GM12873 (cell line): ENCODE data around the gene ZEB1.

ENCODE experiments used
- CTCF ChIP-seq: IDR thresholded peaks from 2 replicates; pipeline ENCODE4 v1.5.1; 2012; ENCODE audit warnings: low read depth, mild to moderate bottlenecking, moderate library complexity, low read length, control low read depth; ENCODE audit not compliant: insufficient read depth; ENCODE audit errors: missing control alignments

ZEB1 gene

GRCh38 chr10:31467791-31468535 lies 148.9 kb downstream of the ZEB1 start:
- peak; percentile 64 for TF ChIP-seq CTCF

GRCh38 chr10:31468536-31468859 lies 149.5 kb downstream of the ZEB1 start:
- TF ChIP-seq CTCF = no peak

- no peak for TF ChIP-seq CTCF
Measured at GRCh38 chr10:31475519-31475918, 156.5 kb downstream of the ZEB1 start.

GRCh38 chr10:31476088-31476487 lies 157.1 kb downstream of the ZEB1 start:
- TF ChIP-seq CTCF = no peak

GRCh38 chr10:31477584-31477983 lies 158.6 kb downstream of the ZEB1 start:
- TF ChIP-seq CTCF = no peak

GRCh38 chr10:31479752-31480151 lies 160.7 kb downstream of the ZEB1 start:
- TF ChIP-seq CTCF = no peak

GRCh38 chr10:31483546-31483945 lies 164.5 kb downstream of the ZEB1 start:
- TF ChIP-seq CTCF = no peak
